A549 (cell line): ENCODE measurements around the gene STMN3. TPM values are rescaled to one million over a fixed set of nuclear protein-coding genes. Genes with fewer than 3 reads are reported as not detected.
A peak's percentile ranks its signal among the peaks of the same experiment; 100 is the strongest.

ENCODE experiments used
- ATAC-seq, 2 experiments: fragments of 200-7000 bp in 1 of 2; fragments of >200 bp in 1 of 2; cut with Nextera tagmentation in 1 of 2; cut with Tn5 transposase in 1 of 2; 3 replicates each; pipeline versions ENCODE4 v1.8.0 to v1.9.1; 2018 to 2020; ENCODE audit warnings: mild to moderate bottlenecking in 1 of 2, moderate library complexity in 1 of 2
- CTCF ChIA-PET: fragments of 300-600 bp; sonication (Branson Sonifier 250); formaldehyde crosslinking; extraction: SDS; loops from one replicate; lab custom pipeline; 2021; ENCODE audit warnings: antibody characterized with exemption, inconsistent platforms; lab: Yijun Ruan, JAX
- POLR2A ChIA-PET: fragments of 350-600 bp; formaldehyde crosslinking; extraction: SDS; loops from one replicate; lab custom pipeline; 2021; ENCODE audit warnings: antibody characterized with exemption, inconsistent platforms; lab: Yijun Ruan, JAX
- DNase-seq, 2 experiments: peaks; one replicate each; pipeline versions ENCODE4 v3.0.0 to v3.0.0-alpha.2; 2011 to 2016; ENCODE audit warnings: low read depth in 1 of 2, low spot score in 1 of 2
- FAIRE-seq: peaks from 2 replicates; lab custom pipeline; 2011; peaks lifted over from hg19 to GRCh38; lab: Jason Lieb, UNC
- H3K27ac ChIP-seq, 2 experiments: fragments of >200 bp; sonication (Bioruptor Twin); formaldehyde crosslinking; 3 replicates each; pipeline ENCODE4 v1.5.1; 2016 to 2017
- H3K4me1 ChIP-seq: fragments of >200 bp; sonication (Bioruptor Twin); formaldehyde crosslinking; 3 replicates; pipeline ENCODE4 v1.6.1; 2016
- H3K4me2 ChIP-seq: fragments of >200 bp; sonication (Bioruptor Twin); formaldehyde crosslinking; 3 replicates; pipeline ENCODE4 v1.6.1; 2016
- H3K4me3 ChIP-seq: fragments of >200 bp; sonication (Bioruptor Twin); formaldehyde crosslinking; 3 replicates; pipeline ENCODE4 v1.5.1; 2016
- H3K9me3 ChIP-seq: fragments of >200 bp; sonication (Bioruptor Twin); formaldehyde crosslinking; 3 replicates; pipeline ENCODE4 v1.6.1; 2016
- BHLHE40 ChIP-seq: IDR thresholded peaks from 2 replicates; pipeline ENCODE4 v1.6.1; 2012; ENCODE audit warnings: low read depth, low read length, inconsistent platforms
- EHMT2 ChIP-seq: fragments of 200-600 bp; sonication (generic); IDR thresholded peaks from 2 replicates; pipeline ENCODE4 v1.6.1; 2016; ENCODE audit warnings: antibody characterized with exemption, low read depth, mild to moderate bottlenecking, moderate library complexity
- FOSB ChIP-seq: fragments of 250-450 bp; sonication (Bioruptor Pico); IDR thresholded peaks from 2 replicates; pipeline ENCODE4 v1.5.0; 2020; ENCODE audit warnings: mild to moderate bottlenecking, moderate library complexity
- FOSL2 ChIP-seq, 2 experiments: fragments of 450-650 bp in 1 of 2; fragments of >200 bp in 1 of 2; sonication (Bioruptor Twin) in 1 of 2; formaldehyde crosslinking; IDR thresholded peaks; 2 replicates each; pipeline versions ENCODE4 v1.5.0 to v1.6.1; 2016 to 2020; ENCODE audit warnings: mild to moderate bottlenecking in 1 of 2, moderate library complexity in 1 of 2
- GATA3 ChIP-seq: IDR thresholded peaks from 2 replicates; pipeline ENCODE4 v1.6.1; 2012; ENCODE audit warnings: borderline replicate concordance
- HOXB13 ChIP-seq: fragments of 250-450 bp; sonication (Bioruptor Pico); IDR thresholded peaks from 2 replicates; pipeline ENCODE4 v1.5.0; 2020; ENCODE audit warnings: low read depth, mild to moderate bottlenecking, moderate library complexity
- JUN ChIP-seq, 2 experiments: fragments of >200 bp; sonication (Bioruptor Twin); formaldehyde crosslinking; IDR thresholded peaks; 2 replicates in 1 of 2; 3 replicates in 1 of 2; pipeline ENCODE4 v1.6.1; 2016 to 2017
- JUNB ChIP-seq: fragments of >200 bp; sonication (Bioruptor Twin); formaldehyde crosslinking; IDR thresholded peaks from 2 replicates; pipeline ENCODE4 v1.6.1; 2016
- KDM1A ChIP-seq: fragments of 200-600 bp; sonication (generic); IDR thresholded peaks from 2 replicates; pipeline ENCODE4 v1.6.1; 2016; ENCODE audit warnings: low read depth, mild to moderate bottlenecking
- KDM5A ChIP-seq: fragments of 200-600 bp; sonication (generic); IDR thresholded peaks from 2 replicates; pipeline ENCODE4 v1.6.1; 2016; ENCODE audit warnings: antibody characterized with exemption, mild to moderate bottlenecking
- MAZ ChIP-seq: fragments of 150-350 bp; IDR thresholded peaks from 2 replicates; pipeline ENCODE4 v1.6.1; 2014; ENCODE audit warnings: antibody characterized with exemption, low read depth, low read length, borderline replicate concordance
- MYC ChIP-seq: IDR thresholded peaks from 2 replicates; pipeline ENCODE4 v1.6.1; 2012; ENCODE audit warnings: mild to moderate bottlenecking, inconsistent platforms, low read length, improper control_type of control experiment, borderline replicate concordance
- NFE2L2 ChIP-seq: fragments of 150-350 bp; conservative IDR thresholded peaks from 2 replicates; pipeline ENCODE4 v1.6.1; 2014; ENCODE audit warnings: low read length
- NPAS2 ChIP-seq: fragments of 250-450 bp; sonication (Bioruptor Pico); IDR thresholded peaks from 2 replicates; pipeline ENCODE4 v1.8.0; 2022; ENCODE audit warnings: mild to moderate bottlenecking, moderate library complexity, borderline replicate concordance
- PHF8 ChIP-seq: fragments of 200-600 bp; sonication (generic); IDR thresholded peaks from 2 replicates; pipeline ENCODE4 v1.6.1; 2016; ENCODE audit warnings: low read depth, mild to moderate bottlenecking, antibody characterized with exemption, moderate library complexity, borderline replicate concordance
- RAD21 ChIP-seq, 2 experiments: fragments of >200 bp in 1 of 2; sonication (Bioruptor Twin) in 1 of 2; formaldehyde crosslinking in 1 of 2; IDR thresholded peaks in 1 of 2; conservative IDR thresholded peaks in 1 of 2; 2 replicates in 1 of 2; 3 replicates in 1 of 2; pipeline ENCODE4 v1.6.1; 2012 to 2018; ENCODE audit warnings: inconsistent platforms in 1 of 2
- TP53 ChIP-seq: fragments of 250-450 bp; sonication (Bioruptor Pico); IDR thresholded peaks from 2 replicates; pipeline ENCODE4 v1.5.0; 2021; ENCODE audit warnings: mild to moderate bottlenecking, moderate library complexity
- ZNF302 ChIP-seq: fragments of 250-450 bp; sonication (Bioruptor Pico); IDR thresholded peaks from 2 replicates; pipeline ENCODE4 v1.9.0; 2021; ENCODE audit warnings: inconsistent platforms, mild to moderate bottlenecking, moderate library complexity
- WGBS: methylation state at CpG from one replicate; pipeline ENCODE4 v1.1.6; 2017; ENCODE audit errors: missing lambda C conversion rate; 5-methylcytosine and 5-hydroxymethylcytosine counted together
- polyA plus RNA-seq, 4 experiments: library from polyadenylated mRNA; depleted of rRNA in 3 of 4; stranded (reverse); fragments of >200 nt; fragmentation: RNase III in 1 of 4; extraction: RNeasy Plus Mini Kit Qiagen cat#74134 plus additional on column Dnase treatment in 1 of 4; gene quantifications; 2 replicates in 3 of 4; 3 replicates in 1 of 4; pipeline ENCODE4 v1.2.3, GENCODE V29; 2011 to 2017
- TF ChIP-seq, protein P1 (sequence below): fragments of 450-650 bp; IDR thresholded peaks from 2 replicates; pipeline ENCODE4 v1.6.1; 2014; ENCODE audit warnings: antibody characterized with exemption
- TF ChIP-seq, protein P2 (sequence below): IDR thresholded peaks from 2 replicates; pipeline ENCODE4 v1.6.1; 2012; ENCODE audit warnings: low read depth, borderline replicate concordance
- TF ChIP-seq, protein P3 (sequence below): fragments of >200 bp; sonication (Bioruptor Twin); formaldehyde crosslinking; IDR thresholded peaks from 2 replicates; pipeline ENCODE4 v1.6.1; 2016

The STMN3 gene
- polyA plus RNA-seq, 2 of the 4 experiments (the other 2 are of a cell fraction), result 2.8 to 3.2 TPM

DNA sequence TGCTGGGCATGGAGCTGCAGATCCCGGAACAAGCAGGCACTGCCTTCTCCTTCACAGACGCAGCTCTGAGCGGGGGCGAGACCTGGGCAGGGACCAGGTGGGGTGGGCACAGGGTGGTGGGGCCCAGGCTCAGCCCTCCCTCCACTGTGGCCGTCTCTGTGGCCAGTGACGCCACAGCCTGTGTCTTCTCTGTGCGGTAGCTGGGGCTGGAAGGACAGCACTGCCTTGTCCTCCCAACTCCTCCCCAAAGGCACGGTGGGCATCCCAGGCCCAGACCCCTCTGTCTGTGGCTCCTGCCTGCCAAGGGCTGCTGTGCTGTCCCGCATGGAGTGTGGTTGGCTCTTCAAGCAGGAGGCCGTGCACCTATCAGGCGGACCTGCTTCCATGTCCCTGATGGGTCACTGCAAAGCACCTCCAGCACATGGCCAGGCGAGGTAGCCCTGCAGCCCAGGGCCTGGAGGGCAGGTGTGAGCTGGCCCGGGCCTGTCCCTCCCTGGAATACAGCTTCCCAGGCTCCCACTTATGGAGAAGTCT is 28.5 kb upstream of the STMN3 start (continued):
- TF ChIP-seq, protein P1, sequence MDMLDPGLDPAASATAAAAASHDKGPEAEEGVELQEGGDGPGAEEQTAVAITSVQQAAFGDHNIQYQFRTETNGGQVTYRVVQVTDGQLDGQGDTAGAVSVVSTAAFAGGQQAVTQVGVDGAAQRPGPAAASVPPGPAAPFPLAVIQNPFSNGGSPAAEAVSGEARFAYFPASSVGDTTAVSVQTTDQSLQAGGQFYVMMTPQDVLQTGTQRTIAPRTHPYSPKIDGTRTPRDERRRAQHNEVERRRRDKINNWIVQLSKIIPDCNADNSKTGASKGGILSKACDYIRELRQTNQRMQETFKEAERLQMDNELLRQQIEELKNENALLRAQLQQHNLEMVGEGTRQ, result no peak

DNA sequence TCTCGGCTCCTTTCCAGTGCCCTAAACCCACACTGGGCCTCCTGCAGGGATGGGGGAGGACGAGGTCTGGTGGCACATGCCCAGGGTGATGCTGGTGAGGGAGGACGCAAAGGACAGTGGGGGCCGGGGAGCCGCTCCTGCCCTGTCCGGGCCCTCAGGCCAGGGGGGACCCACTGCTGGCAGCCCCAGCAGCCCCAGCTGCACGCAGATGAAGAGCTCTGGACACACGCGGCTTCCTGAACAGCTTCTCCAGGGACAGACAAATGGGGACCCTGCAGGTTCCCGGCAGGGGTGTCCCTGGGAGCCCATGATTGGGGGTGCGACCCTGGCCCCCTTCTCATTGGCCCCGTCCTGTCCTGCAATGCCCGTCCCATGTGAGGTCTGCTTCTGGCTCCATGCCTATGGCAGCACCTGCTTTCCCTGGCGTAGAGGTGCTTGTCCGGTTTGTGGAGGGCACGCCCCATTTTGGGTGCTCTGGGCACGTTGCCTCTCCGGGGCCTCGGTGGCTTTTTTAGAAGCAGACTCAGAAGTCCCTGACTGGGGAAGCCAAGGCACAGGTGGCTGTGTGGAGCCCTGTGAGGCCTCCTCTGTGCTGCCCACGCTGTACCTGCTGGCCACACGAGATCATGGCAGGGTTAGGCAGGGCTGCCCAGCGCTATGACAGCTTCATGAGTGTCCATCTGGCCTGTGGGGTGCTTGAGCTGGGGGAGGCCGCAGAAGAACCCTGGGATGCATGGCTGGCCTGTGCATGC is 27.8 kb upstream of the STMN3 start:
- ChIA-PET POLR2A (no interaction called here), CTCF (interaction anchor here (0.5 to 4.3 kb wide), 7 partner anchors 8 to 143 kb away, joined by 3 to 34 read pairs (median 4); partner anchors contain the start of gene PTK6)
- H3K4me1 ChIP-seq, result peaks cover 24% of the 10 kb centered on the region
- no peak for DNase-seq
- WGBS, result 93% methylated on average over 15 of the region's 23 CpGs
- FAIRE-seq, result no peak
- no peaks in the 10 kb centered on the region for H3K9me3 ChIP-seq
- H3K27ac ChIP-seq, result peak overlapping the region; percentile 93 to 94
- no peak for ATAC-seq
- TF ChIP-seq MYC (no peak), TP53 (no peak)
- TF ChIP-seq, protein P2, sequence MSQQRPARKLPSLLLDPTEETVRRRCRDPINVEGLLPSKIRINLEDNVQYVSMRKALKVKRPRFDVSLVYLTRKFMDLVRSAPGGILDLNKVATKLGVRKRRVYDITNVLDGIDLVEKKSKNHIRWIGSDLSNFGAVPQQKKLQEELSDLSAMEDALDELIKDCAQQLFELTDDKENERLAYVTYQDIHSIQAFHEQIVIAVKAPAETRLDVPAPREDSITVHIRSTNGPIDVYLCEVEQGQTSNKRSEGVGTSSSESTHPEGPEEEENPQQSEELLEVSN, result no peak
- no peak overlapping the region for H3K4me3 ChIP-seq
- H3K4me2 ChIP-seq, result no peak overlapping the region

DNA sequence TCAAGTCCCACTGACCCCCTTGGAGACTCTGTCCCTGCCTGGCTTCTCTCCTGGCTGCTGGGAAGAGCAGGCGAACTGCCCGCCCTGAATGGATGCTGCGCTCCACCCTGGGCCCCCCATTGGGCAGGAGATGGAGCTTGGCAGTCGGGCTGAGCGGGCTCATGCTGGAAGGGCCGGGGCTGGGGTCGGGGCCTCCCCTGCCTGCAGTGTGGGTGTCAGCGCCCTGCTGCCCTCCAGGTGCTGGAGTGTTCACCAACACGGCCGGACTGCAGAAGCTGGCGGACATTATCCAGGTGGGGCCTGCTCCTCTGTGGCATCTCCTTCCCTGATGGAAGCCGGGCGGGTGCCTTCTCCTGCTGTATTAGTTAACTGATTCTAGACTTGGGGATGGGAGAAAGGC is 27.2 kb upstream of the STMN3 start:
- TF ChIP-seq BHLHE40, result no peak
- TF ChIP-seq FOSB, result no peak
- TF ChIP-seq FOSL2 (IDR thresholded peaks at IDR 0.05), result no peak
- no peak for TF ChIP-seq FOSL2 (CRISPR knock-in tag; IDR thresholded peaks at IDR 0.05)
- TF ChIP-seq EHMT2, result no peak
- no peak for TF ChIP-seq JUN (IDR thresholded peaks at IDR 0.05)
- no peak for TF ChIP-seq GATA3
- TF ChIP-seq PHF8, result no peak
- no peak for TF ChIP-seq NFE2L2
- TF ChIP-seq KDM5A, result no peak
- TF ChIP-seq HOXB13, result no peak
- no peak for TF ChIP-seq KDM1A
- TF ChIP-seq MAZ, result no peak
- TF ChIP-seq ZNF302, result no peak
- no peak for TF ChIP-seq NPAS2 (CRISPR knock-in tag)
- TF ChIP-seq, protein P3, sequence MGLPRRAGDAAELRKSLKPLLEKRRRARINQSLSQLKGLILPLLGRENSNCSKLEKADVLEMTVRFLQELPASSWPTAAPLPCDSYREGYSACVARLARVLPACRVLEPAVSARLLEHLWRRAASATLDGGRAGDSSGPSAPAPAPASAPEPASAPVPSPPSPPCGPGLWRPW, result no peak
- no peak for TF ChIP-seq JUNB
- TF ChIP-seq RAD21 (conservative IDR thresholded peaks at IDR 0.05 in 1 of 2, IDR thresholded peaks at IDR 0.05 in 1 of 2), result no peak
- no peak for TF ChIP-seq TP53
- DNase-seq (no peak), ATAC-seq (no peak), FAIRE-seq (no peak)
- Histone ChIP-seq H3K27ac (peak overlapping the region in 1 of 2 experiments; percentile 93; a peak in 3 of 6 replicates), H3K4me3 (no peak overlapping the region), H3K9me3 (no peaks in the 10 kb centered on the region), H3K4me2 (no peak overlapping the region), H3K4me1 (peaks cover 24% of the 10 kb centered on the region)
- POLR2A ChIA-PET, result no interaction called here
- WGBS, result 93% methylated on average over 8 of the region's 13 CpGs
- CTCF ChIA-PET, result interaction anchor here (0.7 to 4.3 kb wide), 5 partner anchors 9 to 142 kb away, joined by 3 to 34 read pairs (median 6); partner anchors contain the start of gene PTK6
